Sigmoid colon (tissue), 7 donors: ENCODE data around the gene LAMC1. TPM values are rescaled to one million over a fixed set of nuclear protein-coding genes. Genes with fewer than 3 reads are reported as not detected.
A peak's percentile ranks its signal among the peaks of the same experiment; 100 is the strongest.

ENCODE experiments used
- DNase-seq: peaks from one replicate; pipeline ENCODE4 v3.0.0-alpha.2; 2019
- H3K27ac ChIP-seq, 4 donors: fragments of 200-600 bp; sonication (generic); one replicate each; pipeline ENCODE4 v1.5.1; 2016 to 2019; ENCODE audit warnings: mild to moderate bottlenecking in 1 of 4
- H3K27me3 ChIP-seq, 3 donors: fragments of 200-600 bp; sonication (generic); one replicate each; pipeline ENCODE4 v1.5.1; 2019; ENCODE audit warnings: mild to moderate bottlenecking in 1 of 3
- H3K36me3 ChIP-seq, 4 donors: fragments of 200-600 bp; sonication (generic); one replicate each; pipeline ENCODE4 v1.5.1; 2016 to 2019
- H3K4me1 ChIP-seq, 4 donors: fragments of 200-600 bp; sonication (generic); one replicate each; pipeline ENCODE4 v1.5.1; 2017 to 2019
- H3K4me3 ChIP-seq, 4 donors: fragments of 200-600 bp; sonication (generic); one replicate each; pipeline ENCODE4 v1.5.1; 2017 to 2019; ENCODE audit warnings: mild to moderate bottlenecking in 2 of 4, moderate library complexity in 1 of 4
- H3K9me3 ChIP-seq, 4 donors: fragments of 200-600 bp in 3 of 4; sonication (generic) in 3 of 4; one replicate each; pipeline versions ENCODE4 v1.5.1 to v1.6.1; 2013 to 2019
- EP300 ChIP-seq, 4 donors: sonication (generic); formaldehyde crosslinking; IDR thresholded peaks; one replicate each; pipeline ENCODE4 v1.6.1; 2017; ENCODE audit warnings: antibody characterized with exemption in 4 of 4
- POLR2A ChIP-seq, 2 donors: fragments of 450-650 bp; IDR thresholded peaks; one replicate each; pipeline ENCODE4 v1.6.1; 2016; ENCODE audit warnings: antibody characterized with exemption in 2 of 2, mild to moderate bottlenecking in 2 of 2, moderate library complexity in 2 of 2
- POLR2AphosphoS5 ChIP-seq, 4 donors: sonication (generic); formaldehyde crosslinking; IDR thresholded peaks; one replicate each; pipeline ENCODE4 v1.6.1; 2017; ENCODE audit warnings: antibody characterized with exemption in 4 of 4
- WGBS, 2 donors: extraction: QIAGEN DNeasy Blood & Tissue Kit; methylation state at CpG; one replicate each; pipeline ENCODE4 v1.1.7; 2013; 5-methylcytosine and 5-hydroxymethylcytosine counted together
- intact Hi-C: fragments of 100-400 bp; cut with DNase I; formaldehyde crosslinking; loops from one replicate; pipeline ENCODE4 v1.15.1; 2023
- polyA plus RNA-seq, 3 donors: library from polyadenylated mRNA; stranded (reverse); fragments of 200-250 nt; gene quantifications; one replicate each; pipeline ENCODE4 v1.2.3, GENCODE V29; 2013
- total RNA-seq, 4 donors: library from RNA; depleted of rRNA; stranded (reverse); fragments of >200 nt; gene quantifications; one replicate each; pipeline ENCODE4 v1.1.0, GENCODE V29; 2016
- TF ChIP-seq, protein P1 (sequence below), 4 experiments: fragments of 450-650 bp in 3 of 4; fragments of 200-600 bp in 1 of 4; IDR thresholded peaks; one replicate each; pipeline ENCODE4 v1.5.1; 2016 to 2019; ENCODE audit warnings: antibody characterized with exemption in 4 of 4, mild to moderate bottlenecking in 3 of 4, moderate library complexity in 2 of 4
- donor health status: healthy with polysubstance abuse.
- donor health status: Bipolar disorder and iron deficiency.
- donor health status: healthy.

The LAMC1 gene
- total and polyA plus RNA-seq, 7 donors: 3.5 to 542 (median 269) TPM

DNA sequence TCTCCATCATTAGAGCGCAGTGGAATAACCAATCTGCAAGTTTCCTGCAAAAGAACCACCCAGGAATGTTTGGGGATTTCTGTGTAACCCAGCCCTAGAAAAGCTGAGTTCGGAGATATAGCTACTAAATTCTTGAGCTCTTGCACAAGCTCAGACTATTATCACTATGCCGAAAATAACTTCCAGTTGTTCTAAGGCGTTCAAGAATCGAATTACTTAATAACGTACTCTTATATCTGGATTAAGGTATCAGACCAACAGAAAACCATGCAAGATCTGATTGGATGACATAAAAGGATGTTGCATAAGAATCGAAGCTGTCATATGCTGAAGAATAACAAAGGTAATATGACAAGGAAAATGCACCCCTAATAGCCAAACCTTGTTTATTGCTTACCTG lies 155.3 kb downstream of the LAMC1 start:
- H3K27ac ChIP-seq: peak overlapping the region in 2 of 4 donors; percentile 11 to 73
- H3K27me3 ChIP-seq: no peaks in the 10 kb centered on the region
- no peak overlapping the region for H3K4me3 ChIP-seq
- 81 to 84% methylated on average over 7 of the region's 7 CpGs for WGBS, 2 donors
- intact Hi-C loops: no loop called here
- H3K4me1 ChIP-seq: peaks cover 0 to 27% (median 17%) of the 10 kb centered on the region in 4 donors
- no peak for TF ChIP-seq EP300 (IDR thresholded peaks at IDR 0.05)
- TF ChIP-seq POLR2AphosphoS5 (IDR thresholded peaks at IDR 0.05): no peak
- no peak for TF ChIP-seq POLR2A (IDR thresholded peaks at IDR 0.05)
- TF ChIP-seq, protein P1, sequence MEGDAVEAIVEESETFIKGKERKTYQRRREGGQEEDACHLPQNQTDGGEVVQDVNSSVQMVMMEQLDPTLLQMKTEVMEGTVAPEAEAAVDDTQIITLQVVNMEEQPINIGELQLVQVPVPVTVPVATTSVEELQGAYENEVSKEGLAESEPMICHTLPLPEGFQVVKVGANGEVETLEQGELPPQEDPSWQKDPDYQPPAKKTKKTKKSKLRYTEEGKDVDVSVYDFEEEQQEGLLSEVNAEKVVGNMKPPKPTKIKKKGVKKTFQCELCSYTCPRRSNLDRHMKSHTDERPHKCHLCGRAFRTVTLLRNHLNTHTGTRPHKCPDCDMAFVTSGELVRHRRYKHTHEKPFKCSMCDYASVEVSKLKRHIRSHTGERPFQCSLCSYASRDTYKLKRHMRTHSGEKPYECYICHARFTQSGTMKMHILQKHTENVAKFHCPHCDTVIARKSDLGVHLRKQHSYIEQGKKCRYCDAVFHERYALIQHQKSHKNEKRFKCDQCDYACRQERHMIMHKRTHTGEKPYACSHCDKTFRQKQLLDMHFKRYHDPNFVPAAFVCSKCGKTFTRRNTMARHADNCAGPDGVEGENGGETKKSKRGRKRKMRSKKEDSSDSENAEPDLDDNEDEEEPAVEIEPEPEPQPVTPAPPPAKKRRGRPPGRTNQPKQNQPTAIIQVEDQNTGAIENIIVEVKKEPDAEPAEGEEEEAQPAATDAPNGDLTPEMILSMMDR (IDR thresholded peaks at IDR 0.05): no peak
- H3K36me3 ChIP-seq: no peaks in the 10 kb centered on the region
- H3K9me3 ChIP-seq: no peaks in the 10 kb centered on the region
- no peak for DNase-seq

DNA sequence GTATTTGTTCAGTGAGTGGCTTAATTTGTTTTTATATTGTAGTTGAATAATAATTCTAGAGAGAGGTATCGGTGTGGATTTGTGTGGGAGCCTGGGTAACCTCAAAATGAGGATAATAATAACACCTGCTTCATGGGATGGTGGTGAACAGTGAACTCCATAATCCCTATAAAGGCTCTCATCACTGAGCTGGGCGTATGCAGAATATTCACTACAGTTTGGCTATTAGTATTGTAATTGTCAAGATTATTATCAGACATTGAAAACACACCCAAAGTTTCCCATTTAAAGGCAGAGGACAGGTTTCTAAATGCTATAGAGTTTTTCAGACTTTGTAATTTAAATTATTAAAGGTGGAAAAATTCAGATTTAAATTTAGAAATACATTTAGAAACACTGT lies 155.8 kb downstream of the LAMC1 start:
- no peak overlapping the region for H3K4me3 ChIP-seq
- H3K27ac ChIP-seq: peak overlapping the region in 2 of 4 donors; percentile 73 to 85
- H3K9me3 ChIP-seq: no peaks in the 10 kb centered on the region
- H3K4me1 ChIP-seq: peaks cover 0 to 27% (median 17%) of the 10 kb centered on the region in 4 donors
- WGBS, 2 donors: 93 to 95% methylated on average over 2 of the region's 2 CpGs
- no peaks in the 10 kb centered on the region for H3K27me3 ChIP-seq
- TF ChIP-seq EP300 (IDR thresholded peaks at IDR 0.05) (no peak), POLR2AphosphoS5 (IDR thresholded peaks at IDR 0.05) (no peak), POLR2A (IDR thresholded peaks at IDR 0.05) (no peak)
- TF ChIP-seq, protein P1 (IDR thresholded peaks at IDR 0.05): no peak
- no peak for DNase-seq
- H3K36me3 ChIP-seq: no peaks in the 10 kb centered on the region
- intact Hi-C loops: no loop called here

DNA sequence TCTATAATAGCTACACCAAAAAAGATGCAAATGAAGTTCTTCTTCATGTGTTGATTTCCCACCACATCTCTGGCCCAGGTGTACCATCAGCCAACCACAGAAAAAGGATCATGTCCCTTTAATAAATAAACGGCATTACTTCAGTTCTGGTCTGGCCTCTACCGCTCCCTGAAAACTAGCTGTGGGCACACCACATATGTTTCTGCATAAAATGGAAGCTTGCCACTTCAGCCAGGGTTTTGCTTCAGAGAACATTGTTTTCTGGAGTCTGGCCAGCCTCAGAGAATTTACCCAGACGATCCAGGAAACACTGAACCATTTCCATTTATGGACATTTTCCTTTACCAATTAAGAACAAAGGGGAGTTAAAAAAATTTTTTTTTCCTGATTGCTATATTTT lies 157.0 kb downstream of the LAMC1 start:
- Histone ChIP-seq H3K27me3 (no peaks in the 10 kb centered on the region), H3K27ac (peak overlapping the region; percentile 68 to 85 (median 74)), H3K4me1 (peaks cover 0 to 27% (median 17%) of the 10 kb centered on the region in 4 donors), H3K36me3 (no peaks in the 10 kb centered on the region), H3K4me3 (no peak overlapping the region), H3K9me3 (no peaks in the 10 kb centered on the region)
- intact Hi-C loops: loop anchor here (5.0 kb wide), 1 partner anchor 52 kb away; no protein-coding TSS in a partner anchor
- 5 to 15% methylated on average over 3 of the region's 3 CpGs for WGBS, 2 donors
- DNase-seq: peak; percentile 84
- peak in 1 of 4 donors; percentile 40 for TF ChIP-seq POLR2AphosphoS5 (IDR thresholded peaks at IDR 0.05)
- TF ChIP-seq, protein P1 (IDR thresholded peaks at IDR 0.05): no peak

DNA sequence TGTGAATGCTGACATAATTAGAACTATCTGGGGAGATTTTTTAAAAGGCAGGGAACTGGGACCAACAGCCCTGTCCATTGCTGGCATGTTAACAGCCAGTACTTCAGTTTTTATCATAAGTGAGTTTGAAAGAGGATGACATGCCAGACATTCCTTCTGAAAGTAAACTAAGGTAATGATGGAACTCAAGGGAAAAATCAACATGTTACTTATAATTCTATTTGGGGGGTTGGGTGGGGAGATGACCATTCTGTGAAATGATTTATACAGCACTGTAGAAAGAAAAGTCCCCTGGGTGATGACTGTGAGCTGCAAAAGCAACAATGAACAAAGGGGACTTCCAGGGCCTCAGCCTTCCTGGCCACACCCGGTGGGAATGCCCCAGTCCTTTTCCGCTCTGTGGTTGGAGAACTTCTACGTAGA lies 157.4 kb downstream of the LAMC1 start:
- Histone ChIP-seq H3K27ac (peak overlapping the region; percentile 68 to 85 (median 74)), H3K27me3 (no peaks in the 10 kb centered on the region), H3K36me3 (no peaks in the 10 kb centered on the region), H3K4me3 (no peak overlapping the region), H3K9me3 (no peaks in the 10 kb centered on the region), H3K4me1 (peaks cover 0 to 24% (median 18%) of the 10 kb centered on the region in 4 donors)
- intact Hi-C loops: loop anchor here (5.0 kb wide), 1 partner anchor 52 kb away; no protein-coding TSS in a partner anchor
- 24 to 29% methylated on average over 3 of the region's 3 CpGs for WGBS, 2 donors
- TF ChIP-seq, protein P1 (IDR thresholded peaks at IDR 0.05): no peak
- TF ChIP-seq POLR2AphosphoS5 (IDR thresholded peaks at IDR 0.05): peak in 1 of 4 donors; percentile 6
- TF ChIP-seq EP300 (IDR thresholded peaks at IDR 0.05): no peak
- TF ChIP-seq POLR2A (IDR thresholded peaks at IDR 0.05): no peak
- no peak for DNase-seq
